Mesothelial cell of epicardium (in vitro differentiated cells): Measurements from ENCODE around the gene CSF2. TPM values are rescaled to one million over a fixed set of nuclear protein-coding genes. Genes with fewer than 3 reads are reported as not detected.
A peak's percentile ranks its signal among the peaks of the same experiment; 100 is the strongest.

Experiments
- DNase-seq, 2 experiments: peaks; one replicate each; pipeline ENCODE4 v3.0.0; 2021; ENCODE audit warnings: low spot score in 2 of 2; ENCODE audit not compliant: unreplicated experiment in 2 of 2
- H3K27ac Mint-ChIP-seq: 2 replicates; pipeline ENCODE4 v1.8.0; 2021; ENCODE audit warnings: mixed read lengths
- H3K27me3 Mint-ChIP-seq: 2 replicates; pipeline ENCODE4 v1.8.0; 2021; ENCODE audit warnings: low read depth, mixed read lengths
- H3K36me3 Mint-ChIP-seq: 2 replicates; pipeline ENCODE4 v1.8.0; 2021; ENCODE audit warnings: mixed read lengths
- H3K4me1 Mint-ChIP-seq: 2 replicates; pipeline ENCODE4 v1.8.0; 2021; ENCODE audit warnings: mixed read lengths
- H3K4me3 Mint-ChIP-seq: 2 replicates; pipeline ENCODE4 v1.8.0; 2021; ENCODE audit warnings: mild to moderate bottlenecking, moderate library complexity, mixed read lengths
- H3K9me3 Mint-ChIP-seq: 2 replicates; pipeline ENCODE4 v1.8.0; 2021; ENCODE audit warnings: mixed read lengths
- CTCF ChIP-seq: fragments of 200-600 bp; sonication (generic); IDR thresholded peaks from one replicate; pipeline ENCODE4 v1.5.0; 2021; ENCODE audit warnings: antibody characterized with exemption; ENCODE audit not compliant: unreplicated experiment
- total RNA-seq: library from RNA; stranded (reverse); gene quantifications from 3 replicates; pipeline ENCODE4 v1.2.1, GENCODE V29; 2021

Gene CSF2
- total RNA-seq, 1 donor from 2014 or later = not detected

GRCh38 chr5:132064738-132065331, 8.8 kb upstream of the CSF2 start:
- Mint-ChIP-seq H3K4me3 (no peak overlapping the region), H3K27ac (no peak overlapping the region), H3K27me3 (no peaks in the 10 kb centered on the region), H3K36me3 (no peaks in the 10 kb centered on the region), H3K4me1 (peaks cover 2% of the 10 kb centered on the region), H3K9me3 (no peaks in the 10 kb centered on the region)
- peak; percentile 94 for TF ChIP-seq CTCF
- peak; percentile 47 to 79 for DNase-seq

GRCh38 chr5:132065351-132065937, 8.1 kb upstream of the CSF2 start:
- no peak for TF ChIP-seq CTCF
- peaks cover 2% of the 10 kb centered on the region for H3K4me1 Mint-ChIP-seq
- peak; percentile 45 to 61 for DNase-seq
- no peak overlapping the region for H3K27ac Mint-ChIP-seq
- no peaks in the 10 kb centered on the region for H3K27me3 Mint-ChIP-seq
- H3K4me3 Mint-ChIP-seq = no peak overlapping the region
- H3K9me3 Mint-ChIP-seq = no peaks in the 10 kb centered on the region
- no peaks in the 10 kb centered on the region for H3K36me3 Mint-ChIP-seq

- H3K36me3 Mint-ChIP-seq = no peaks in the 10 kb centered on the region
- DNase-seq = no peak
- no peak for TF ChIP-seq CTCF
- no peak overlapping the region for H3K4me3 Mint-ChIP-seq
- no peaks in the 10 kb centered on the region for H3K9me3 Mint-ChIP-seq
- no peak overlapping the region for H3K27ac Mint-ChIP-seq
- no peaks in the 10 kb centered on the region for H3K27me3 Mint-ChIP-seq
- H3K4me1 Mint-ChIP-seq = peaks cover 2% of the 10 kb centered on the region
Measured at GRCh38 chr5:132065951-132066701, 7.5 kb upstream of the CSF2 start.

- no peak for TF ChIP-seq CTCF
- H3K4me1 Mint-ChIP-seq = peaks cover 2% of the 10 kb centered on the region
- no peak overlapping the region for H3K4me3 Mint-ChIP-seq
- no peak for DNase-seq
- H3K36me3 Mint-ChIP-seq = no peaks in the 10 kb centered on the region
- no peaks in the 10 kb centered on the region for H3K9me3 Mint-ChIP-seq
- no peaks in the 10 kb centered on the region for H3K27me3 Mint-ChIP-seq
- no peak overlapping the region for H3K27ac Mint-ChIP-seq
Measured at GRCh38 chr5:132066871-132067270, 6.7 kb upstream of the CSF2 start.

- Mint-ChIP-seq H3K27me3 (no peaks in the 10 kb centered on the region), H3K36me3 (no peaks in the 10 kb centered on the region), H3K27ac (no peak overlapping the region), H3K9me3 (no peaks in the 10 kb centered on the region), H3K4me3 (no peak overlapping the region), H3K4me1 (peaks cover 2% of the 10 kb centered on the region)
- no peak for DNase-seq
- no peak for TF ChIP-seq CTCF
Measured at GRCh38 chr5:132067451-132067850, 6.1 kb upstream of the CSF2 start.
